GM12891 (cell line): Measurements from ENCODE around the gene JMJD7.

ENCODE experiments used
- POLR2A ChIP-seq: IDR thresholded peaks from 2 replicates; pipeline ENCODE4 v1.6.1; 2011; ENCODE audit warnings: low read depth, low read length, control low read depth
- POLR2AphosphoS5 ChIP-seq: IDR thresholded peaks from 2 replicates; pipeline ENCODE4 v1.6.1; 2011; ENCODE audit warnings: low read depth, low read length, control low read depth

DNA sequence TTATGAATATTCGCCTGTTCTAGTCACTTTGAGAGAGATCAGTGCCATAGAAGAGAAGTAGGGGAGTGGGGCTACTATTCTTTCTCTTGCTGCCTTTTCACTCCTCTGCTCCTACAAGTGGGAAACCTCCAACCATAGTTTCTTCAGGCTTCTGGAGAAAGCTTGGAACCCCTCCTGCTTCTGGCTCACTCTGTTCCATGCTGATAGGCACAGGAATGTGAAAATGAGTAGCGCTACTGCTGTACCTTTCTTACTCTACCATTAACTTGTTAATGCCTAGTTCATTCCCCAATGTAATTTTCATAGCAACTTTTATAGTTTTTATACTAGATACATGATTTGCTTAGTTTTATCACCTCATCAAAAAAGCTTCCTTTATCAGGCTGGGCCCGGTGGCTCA, 26.7 kb upstream of the JMJD7 start:
- TF ChIP-seq POLR2AphosphoS5 (no peak), POLR2A (no peak)
